ENCODE results near the gene FTO.

FTO gene

GRCh38 chr16:53775821-53776431 lies 72.0 kb downstream of the FTO start:
- H3K27ac ChIP-seq: peak overlapping the region; percentile 68
- DNase-seq (ENCODE audit: low read depth, low spot score): peak; percentile 50

- H3K27ac ChIP-seq: no peak overlapping the region
- DNase-seq (ENCODE audit: low read depth, low spot score): no peak
These were observed 75.2 kb downstream of the FTO start for GRCh38 chr16:53779186-53779585.

- peak overlapping the region; percentile 26 for H3K27ac ChIP-seq
- DNase-seq (ENCODE audit: low read depth, low spot score): no peak
These were observed 76.1 kb downstream of the FTO start for GRCh38 chr16:53780051-53780450.

- H3K27ac ChIP-seq: peak overlapping the region; percentile 26
- peak; percentile 40 for DNase-seq (ENCODE audit: low read depth, low spot score)
These were observed 77.2 kb downstream of the FTO start for GRCh38 chr16:53781023-53781605.

GRCh38 chr16:53782148-53782547 lies 78.2 kb downstream of the FTO start:
- no peak overlapping the region for H3K27ac ChIP-seq
- DNase-seq (ENCODE audit: low read depth, low spot score): no peak

GRCh38 chr16:53784291-53784690 lies 80.3 kb downstream of the FTO start:
- DNase-seq (ENCODE audit: low read depth, low spot score): no peak
- H3K27ac ChIP-seq: peak overlapping the region; percentile 43

- H3K27ac ChIP-seq: peak overlapping the region; percentile 43
- DNase-seq (ENCODE audit: low read depth, low spot score): no peak
These were observed 81.1 kb downstream of the FTO start for GRCh38 chr16:53785044-53785443.

GRCh38 chr16:53785916-53786315 lies 82.0 kb downstream of the FTO start:
- no peak overlapping the region for H3K27ac ChIP-seq
- DNase-seq (ENCODE audit: low read depth, low spot score): no peak

GRCh38 chr16:53787423-53787822 lies 83.5 kb downstream of the FTO start:
- peak overlapping the region; percentile 2 for H3K27ac ChIP-seq
- no peak for DNase-seq (ENCODE audit: low read depth, low spot score)

- DNase-seq (ENCODE audit: low read depth, low spot score): no peak
- no peak overlapping the region for H3K27ac ChIP-seq
These were observed 85.2 kb downstream of the FTO start for GRCh38 chr16:53789137-53789536.

- H3K27ac ChIP-seq: no peak overlapping the region
- no peak for DNase-seq (ENCODE audit: low read depth, low spot score)
These were observed 88.4 kb downstream of the FTO start for GRCh38 chr16:53792161-53792951.

- DNase-seq (ENCODE audit: low read depth, low spot score): no peak
- H3K27ac ChIP-seq: no peak overlapping the region
These were observed 99.5 kb downstream of the FTO start for GRCh38 chr16:53803451-53803850.

- no peak overlapping the region for H3K27ac ChIP-seq
These were observed 100.0 kb downstream of the FTO start for GRCh38 chr16:53803998-53804397.

GRCh38 chr16:53804467-53804866 lies 100.5 kb downstream of the FTO start:
- H3K27ac ChIP-seq: no peak overlapping the region
- no peak for DNase-seq (ENCODE audit: low read depth, low spot score)

More at GRCh38 chr16:53803998-53804397, 100.0 kb downstream of the FTO start:
- no peak for DNase-seq (ENCODE audit: low read depth, low spot score)

GRCh38 chr16:53805113-53805512 lies 101.2 kb downstream of the FTO start:
- DNase-seq (ENCODE audit: low read depth, low spot score): no peak

GRCh38 chr16:53805752-53806151 lies 101.8 kb downstream of the FTO start:
- no peak for DNase-seq (ENCODE audit: low read depth, low spot score)
- no peak overlapping the region for H3K27ac ChIP-seq

More at GRCh38 chr16:53805113-53805512, 101.2 kb downstream of the FTO start:
- H3K27ac ChIP-seq: no peak overlapping the region

- H3K27ac ChIP-seq: peak overlapping the region; percentile 60
- DNase-seq (ENCODE audit: low read depth, low spot score): peak; percentile 54
These were observed 105.4 kb downstream of the FTO start for GRCh38 chr16:53809088-53809932.

GRCh38 chr16:53812914-53813313 lies 109.0 kb downstream of the FTO start:
- no peak overlapping the region for H3K27ac ChIP-seq
- no peak for DNase-seq (ENCODE audit: low read depth, low spot score)

- no peak overlapping the region for H3K27ac ChIP-seq
- no peak for DNase-seq (ENCODE audit: low read depth, low spot score)
These were observed 110.8 kb downstream of the FTO start for GRCh38 chr16:53814801-53815200.

GRCh38 chr16:53816211-53816836 lies 112.4 kb downstream of the FTO start:
- peak overlapping the region; percentile 84 for H3K27ac ChIP-seq
- no peak for DNase-seq (ENCODE audit: low read depth, low spot score)

All from epithelial cell of prostate (primary cell).